HG02759 (cell line): ENCODE results near the gene PLD6.
"Not testable (repeated sequence)": the region's sequence is repeated elsewhere in the genome, so short reads cannot be mapped to it uniquely, and the experiment has no call there.

Experiments
- ATAC-seq: cut with Tn5 transposase; IDR thresholded peaks from one replicate; pipeline ENCODE4 v1.9.1; 2021; ENCODE audit warnings: mild to moderate bottlenecking, moderate library complexity; ENCODE audit not compliant: unreplicated experiment

PLD6 gene

GRCh38 chr17:17206124-17206912, at the start of gene PLD6:
Gene PLD6, minus strand, starts transcription at chr17:17206333. Its CDS starts 47 bp downstream, at chr17:17206286.
- peak; percentile 68 for ATAC-seq

- ATAC-seq, result not testable (repeated sequence)
Observed at GRCh38 chr17:17255689-17256088, 49.6 kb upstream of the PLD6 start.

GRCh38 chr17:17254036-17254435, 47.9 kb upstream of the PLD6 start:
- no peak for ATAC-seq

- ATAC-seq, result no peak
Observed at GRCh38 chr17:17253406-17253805, 47.3 kb upstream of the PLD6 start.

- no peak for ATAC-seq
Observed at GRCh38 chr17:17252149-17252661, 46.1 kb upstream of the PLD6 start.

- ATAC-seq, result no peak
Observed at GRCh38 chr17:17246879-17247278, 40.7 kb upstream of the PLD6 start.

- no peak for ATAC-seq
Observed at GRCh38 chr17:17243163-17243562, 37.0 kb upstream of the PLD6 start.

GRCh38 chr17:17242246-17242645, 36.1 kb upstream of the PLD6 start:
- ATAC-seq, result no peak

- no peak for ATAC-seq
Observed at GRCh38 chr17:17241656-17242055, 35.5 kb upstream of the PLD6 start.

GRCh38 chr17:17239832-17240231, 33.7 kb upstream of the PLD6 start:
- ATAC-seq, result no peak

GRCh38 chr17:17237026-17237799, 31.1 kb upstream of the PLD6 start, which contains the start of gene FLCN:
Gene FLCN, minus strand, starts transcription at chr17:17237168. Its CDS starts 9,031 bp downstream, at chr17:17228137.
- ATAC-seq, result peak; percentile 86

GRCh38 chr17:17236295-17237025, 30.3 kb upstream of the PLD6 start:
- ATAC-seq, result peak; percentile 30

- ATAC-seq, result no peak
Observed at GRCh38 chr17:17235212-17236174, 29.4 kb upstream of the PLD6 start.

- ATAC-seq, result no peak
Observed at GRCh38 chr17:17232303-17232621, 26.1 kb upstream of the PLD6 start.

GRCh38 chr17:17231621-17232302, 25.6 kb upstream of the PLD6 start:
- ATAC-seq, result no peak

- ATAC-seq, result no peak
Observed at GRCh38 chr17:17229416-17230384, 23.6 kb upstream of the PLD6 start.

GRCh38 chr17:17228521-17229279, 22.6 kb upstream of the PLD6 start:
- ATAC-seq, result no peak
